WTC11 (cell line): Measurements from ENCODE around the gene PDE11A. TPM values are rescaled to one million over a fixed set of nuclear protein-coding genes. Genes with fewer than 3 reads are reported as not detected.

Source experiments
- ATAC-seq: fragments of 200-7000 bp; cut with Tn5 transposase; 2 replicates; pipeline ENCODE4 v1.10.0; 2021; ENCODE audit warnings: mild to moderate bottlenecking, moderate library complexity
- CTCF ChIA-PET: fragments of 300-600 bp; sonication (Branson Sonifier 250); formaldehyde crosslinking; loops from one replicate; lab custom pipeline; 2021; ENCODE audit warnings: antibody characterized with exemption; lab: Charles Lee
- POLR2A ChIA-PET: fragments of 350-600 bp; sonication (Branson Sonifier 250); formaldehyde crosslinking; loops from one replicate; lab custom pipeline; 2021; ENCODE audit warnings: antibody characterized with exemption; lab: Charles Lee
- DNase-seq: peaks from one replicate; pipeline ENCODE4 v3.0.0; 2021; ENCODE audit warnings: low spot score
- H3K27ac Mint-ChIP-seq: 2 replicates; pipeline ENCODE4 v1.8.0; 2021; ENCODE audit warnings: mixed read lengths
- H3K27me3 Mint-ChIP-seq: 2 replicates; pipeline ENCODE4 v1.8.0; 2021; ENCODE audit warnings: low read depth, mild to moderate bottlenecking, moderate library complexity, mixed read lengths
- H3K36me3 Mint-ChIP-seq: 2 replicates; pipeline ENCODE4 v1.8.0; 2021; ENCODE audit warnings: mixed read lengths
- H3K4me1 Mint-ChIP-seq: 2 replicates; pipeline ENCODE4 v1.8.0; 2022; ENCODE audit warnings: mixed read lengths
- H3K4me3 Mint-ChIP-seq: 2 replicates; pipeline ENCODE4 v1.8.0; 2021; ENCODE audit warnings: mild to moderate bottlenecking, moderate library complexity, mixed read lengths
- H3K9me3 Mint-ChIP-seq: 2 replicates; pipeline ENCODE4 v1.8.0; 2021; ENCODE audit warnings: mixed read lengths
- CREM ChIP-seq: sonication (generic); formaldehyde crosslinking; IDR thresholded peaks from 2 replicates; pipeline ENCODE4 v1.8.1; 2022; ENCODE audit warnings: mild to moderate bottlenecking, missing genetic modification reagents, moderate library complexity
- ELF4 ChIP-seq: sonication (generic); formaldehyde crosslinking; IDR thresholded peaks from 2 replicates; pipeline ENCODE4 v1.8.1; 2022; ENCODE audit warnings: low read depth, mild to moderate bottlenecking, moderate library complexity, missing genetic modification reagents
- EMX1 ChIP-seq: fragments of 250-450 bp; sonication (Bioruptor Pico); IDR thresholded peaks from 2 replicates; pipeline ENCODE4 v1.8.0; 2021; ENCODE audit warnings: mild to moderate bottlenecking
- GABPB1 ChIP-seq: sonication (generic); formaldehyde crosslinking; IDR thresholded peaks from 2 replicates; pipeline ENCODE4 v1.8.1; 2023; ENCODE audit warnings: mild to moderate bottlenecking, missing genetic modification reagents
- GRHL2 ChIP-seq: fragments of 250-450 bp; sonication (Bioruptor Pico); IDR thresholded peaks from 2 replicates; pipeline ENCODE4 v1.8.0; 2022; ENCODE audit warnings: mild to moderate bottlenecking, moderate library complexity; ENCODE audit not compliant: insufficient replicate concordance, severe bottlenecking
- HMGXB4 ChIP-seq: sonication (generic); formaldehyde crosslinking; IDR thresholded peaks from 2 replicates; pipeline ENCODE4 v1.8.1; 2023; ENCODE audit warnings: mild to moderate bottlenecking, moderate library complexity, missing genetic modification reagents
- IRF1 ChIP-seq: sonication (generic); formaldehyde crosslinking; IDR thresholded peaks from 2 replicates; pipeline ENCODE4 v1.8.0; 2023; ENCODE audit warnings: missing genetic modification reagents
- MAX ChIP-seq: sonication (generic); formaldehyde crosslinking; IDR thresholded peaks from 2 replicates; pipeline ENCODE4 v1.8.0; 2022; ENCODE audit warnings: mild to moderate bottlenecking, missing genetic modification reagents
- MXD4 ChIP-seq: fragments of 250-450 bp; sonication (Bioruptor Pico); IDR thresholded peaks from 2 replicates; pipeline ENCODE4 v1.8.0; 2021; ENCODE audit warnings: mild to moderate bottlenecking, moderate library complexity, borderline replicate concordance
- NFATC4 ChIP-seq: fragments of 250-450 bp; sonication (Bioruptor Pico); IDR thresholded peaks from 2 replicates; pipeline ENCODE4 v1.9.0; 2021; ENCODE audit warnings: mild to moderate bottlenecking
- NFE2L1 ChIP-seq: sonication (generic); formaldehyde crosslinking; IDR thresholded peaks from 2 replicates; pipeline ENCODE4 v1.8.1; 2023; ENCODE audit warnings: missing genetic modification reagents
- NR1H2 ChIP-seq: sonication (generic); formaldehyde crosslinking; IDR thresholded peaks from 2 replicates; pipeline ENCODE4 v1.9.0; 2021; ENCODE audit warnings: mild to moderate bottlenecking, moderate library complexity, missing genetic modification reagents
- NR2C2 ChIP-seq: sonication (generic); formaldehyde crosslinking; IDR thresholded peaks from 2 replicates; pipeline ENCODE4 v1.8.0; 2022; ENCODE audit warnings: mild to moderate bottlenecking, missing genetic modification reagents
- NR3C1 ChIP-seq: sonication (generic); formaldehyde crosslinking; conservative IDR thresholded peaks from 2 replicates; pipeline ENCODE4 v1.8.1; 2023; ENCODE audit warnings: low read depth, mild to moderate bottlenecking, missing genetic modification reagents
- SMAD3 ChIP-seq: sonication (generic); formaldehyde crosslinking; IDR thresholded peaks from 2 replicates; pipeline ENCODE4 v1.8.0; 2022; ENCODE audit warnings: missing genetic modification reagents, mild to moderate bottlenecking, borderline replicate concordance
- TCF7 ChIP-seq: sonication (generic); formaldehyde crosslinking; IDR thresholded peaks from 2 replicates; pipeline ENCODE4 v1.8.0; 2022; ENCODE audit warnings: mild to moderate bottlenecking, low read depth, missing genetic modification reagents, moderate library complexity
- USF1 ChIP-seq: sonication (generic); formaldehyde crosslinking; IDR thresholded peaks from 2 replicates; pipeline ENCODE4 v1.8.0; 2022; ENCODE audit warnings: mild to moderate bottlenecking, missing genetic modification reagents
- ZMAT4 ChIP-seq: fragments of 250-450 bp; sonication (Bioruptor Pico); IDR thresholded peaks from 2 replicates; pipeline ENCODE4 v1.9.0; 2021; ENCODE audit warnings: mild to moderate bottlenecking
- ZNF219 ChIP-seq: sonication (generic); formaldehyde crosslinking; IDR thresholded peaks from 2 replicates; pipeline ENCODE4 v1.8.0; 2023; ENCODE audit warnings: missing genetic modification reagents, mild to moderate bottlenecking, borderline replicate concordance
- ZNF263 ChIP-seq: sonication (generic); formaldehyde crosslinking; IDR thresholded peaks from 2 replicates; pipeline ENCODE4 v1.8.1; 2022; ENCODE audit warnings: low read depth, mild to moderate bottlenecking, moderate library complexity, missing genetic modification reagents
- ZNF281 ChIP-seq: sonication (generic); formaldehyde crosslinking; IDR thresholded peaks from 2 replicates; pipeline ENCODE4 v1.8.0; 2023; ENCODE audit warnings: mild to moderate bottlenecking, missing genetic modification reagents
- total RNA-seq: library from RNA; stranded (reverse); gene quantifications from 3 replicates; pipeline ENCODE4 v1.2.3, GENCODE V29; 2021

PDE11A gene
- total RNA-seq, 1 experiment from 2014 or later, result 0.13 TPM

- CTCF ChIA-PET, result interaction anchor here (1.0 kb wide), 1 partner anchor 209 kb away, joined by 7 read pairs; no protein-coding TSS in a partner anchor
- no peak overlapping the region for H3K27ac Mint-ChIP-seq
- DNase-seq, result no peak
- TF ChIP-seq NR3C1 (CRISPR knock-in tag) (no peak), IRF1 (CRISPR knock-in tag) (no peak), SMAD3 (CRISPR knock-in tag) (no peak), NFATC4 (CRISPR knock-in tag) (no peak), HMGXB4 (CRISPR knock-in tag) (no peak), NR1H2 (CRISPR knock-in tag) (no peak), ZNF219 (CRISPR knock-in tag) (no peak), GRHL2 (CRISPR knock-in tag) (no peak), ELF4 (CRISPR knock-in tag) (no peak)
- TF ChIP-seq, all 79 proteins: peak for 0
- Mint-ChIP-seq H3K4me1 (peaks cover 6% of the 10 kb centered on the region; the same call in 1 of the 2 replicates), H3K27me3 (no peaks in the 10 kb centered on the region), H3K9me3 (no peaks in the 10 kb centered on the region), H3K36me3 (no peaks in the 10 kb centered on the region), H3K4me3 (no peak overlapping the region)
- POLR2A ChIA-PET, result no interaction called here
- no peak for ATAC-seq
These were observed 63.8 kb downstream of the PDE11A start for GRCh38 chr2:178008636-178009289.

GRCh38 chr2:178006710-178007109, 65.9 kb downstream of the PDE11A start:
- CTCF ChIA-PET, result no interaction called here
- Mint-ChIP-seq H3K36me3 (no peaks in the 10 kb centered on the region), H3K4me3 (no peak overlapping the region), H3K27me3 (no peaks in the 10 kb centered on the region), H3K9me3 (peaks cover 4% of the 10 kb centered on the region), H3K27ac (no peak overlapping the region), H3K4me1 (peaks cover 6% of the 10 kb centered on the region; the same call in 1 of the 2 replicates)
- TF ChIP-seq NFE2L1 (CRISPR knock-in tag), result no peak
- TF ChIP-seq ZNF281 (CRISPR knock-in tag), result no peak
- no peak for TF ChIP-seq GABPB1 (CRISPR knock-in tag)
- no peak for TF ChIP-seq MAX (CRISPR knock-in tag)
- TF ChIP-seq ZMAT4 (CRISPR knock-in tag), result no peak
- no peak for TF ChIP-seq ZNF263
- TF ChIP-seq NR2C2, result no peak
- TF ChIP-seq GRHL2 (CRISPR knock-in tag), result no peak
- POLR2A ChIA-PET, result no interaction called here
- DNase-seq, result no peak
- ATAC-seq, result no peak

- no peak for ATAC-seq
- CTCF ChIA-PET, result interaction anchor here (0.6 kb wide), 1 partner anchor 1231 kb away, joined by 4 read pairs; no protein-coding TSS in a partner anchor
- H3K4me3 Mint-ChIP-seq, result no peak overlapping the region
- TF ChIP-seq USF1 (CRISPR knock-in tag) (no peak), GRHL2 (CRISPR knock-in tag) (no peak), TCF7 (no peak), NR1H2 (CRISPR knock-in tag) (no peak), CREM (no peak), MXD4 (CRISPR knock-in tag) (no peak), EMX1 (CRISPR knock-in tag) (no peak)
These were observed 66.8 kb downstream of the PDE11A start for GRCh38 chr2:178005756-178006155.

More at GRCh38 chr2:178005756-178006155, 66.8 kb downstream of the PDE11A start:
- Mint-ChIP-seq H3K4me1 (peaks cover 6% of the 10 kb centered on the region; the same call in 1 of the 2 replicates), H3K36me3 (no peaks in the 10 kb centered on the region), H3K27ac (no peak overlapping the region), H3K9me3 (peaks cover 4% of the 10 kb centered on the region), H3K27me3 (no peaks in the 10 kb centered on the region)
- no peak for DNase-seq
- POLR2A ChIA-PET, result no interaction called here
